H9 (cell line): ENCODE measurements around the gene ADGRG2. TPM values are rescaled to one million over a fixed set of nuclear protein-coding genes. Genes with fewer than 3 reads are reported as not detected.

Source experiments
- DNase-seq: peaks from one replicate; pipeline ENCODE4 v3.0.0-alpha.2; 2017
- H2AFZ ChIP-seq: one replicate; pipeline ENCODE4 v1.6.1; 2013; ENCODE audit warnings: mild to moderate bottlenecking, low read length, control low read depth, moderate library complexity
- H2AK5ac ChIP-seq: 2 replicates; pipeline ENCODE4 v1.6.1; 2013; ENCODE audit warnings: low read length, control low read depth, mixed read lengths; ENCODE audit not compliant: insufficient read length
- H2BK120ac ChIP-seq: one replicate; pipeline ENCODE4 v1.6.1; 2013; ENCODE audit warnings: low read depth, mild to moderate bottlenecking, low read length, control low read depth, inconsistent platforms; ENCODE audit not compliant: poor library complexity, severe bottlenecking
- H2BK12ac ChIP-seq: 2 replicates; pipeline ENCODE4 v1.6.1; 2013; ENCODE audit warnings: low read length, control low read depth, mixed read lengths, low read depth; ENCODE audit not compliant: insufficient read length
- H2BK15ac ChIP-seq: 2 replicates; pipeline ENCODE4 v1.6.1; 2013; ENCODE audit warnings: low read depth, low read length, control low read depth
- H2BK20ac ChIP-seq: one replicate; pipeline ENCODE4 v1.6.1; 2013; ENCODE audit warnings: low read depth, mild to moderate bottlenecking, low read length, control low read depth, inconsistent platforms; ENCODE audit not compliant: poor library complexity, severe bottlenecking
- H2BK5ac ChIP-seq: 2 replicates; pipeline ENCODE4 v1.6.1; 2013; ENCODE audit warnings: low read length, control low read depth, mixed read lengths; ENCODE audit not compliant: insufficient read length
- H3K14ac ChIP-seq: 2 replicates; pipeline ENCODE4 v1.6.1; 2013; ENCODE audit warnings: low read length, control low read depth; ENCODE audit not compliant: insufficient read depth
- H3K18ac ChIP-seq: 2 replicates; pipeline ENCODE4 v1.6.1; 2013; ENCODE audit warnings: low read depth, mild to moderate bottlenecking, mixed read lengths, low read length, control low read depth; ENCODE audit not compliant: insufficient read length
- H3K23ac ChIP-seq: 2 replicates; pipeline ENCODE4 v1.6.1; 2013; ENCODE audit warnings: low read length, control low read depth, mixed read lengths, low read depth; ENCODE audit not compliant: insufficient read length
- H3K23me2 ChIP-seq: 2 replicates; pipeline ENCODE4 v1.6.1; 2013; ENCODE audit warnings: low read depth, mild to moderate bottlenecking, mixed read lengths, low read length, control low read depth; ENCODE audit not compliant: insufficient read length, poor library complexity, severe bottlenecking
- H3K27ac ChIP-seq: 2 replicates; pipeline ENCODE4 v1.5.1; 2013; ENCODE audit warnings: low read length, control low read depth, mixed read lengths, low read depth; ENCODE audit not compliant: insufficient read length
- H3K27me3 ChIP-seq: 2 replicates; pipeline ENCODE4 v1.6.1; 2013; ENCODE audit warnings: low read length, control low read depth, inconsistent platforms; ENCODE audit not compliant: insufficient read depth
- H3K4ac ChIP-seq: 2 replicates; pipeline ENCODE4 v1.6.1; 2013; ENCODE audit warnings: low read depth, mild to moderate bottlenecking, control low read depth, inconsistent platforms, low read length, moderate library complexity
- H3K4me1 ChIP-seq: 2 replicates; pipeline ENCODE4 v1.6.1; 2013; ENCODE audit warnings: low read length, control low read depth, inconsistent platforms; ENCODE audit not compliant: insufficient read depth
- H3K4me2 ChIP-seq: 2 replicates; pipeline ENCODE4 v1.6.1; 2013; ENCODE audit warnings: low read length, control low read depth, mixed read lengths; ENCODE audit not compliant: insufficient read length, insufficient read depth
- H3K56ac ChIP-seq: 2 replicates; pipeline ENCODE4 v1.6.1; 2013; ENCODE audit warnings: low read depth, mild to moderate bottlenecking, mixed read lengths, low read length, control low read depth; ENCODE audit not compliant: insufficient read length
- H3K79me1 ChIP-seq: 2 replicates; pipeline ENCODE4 v1.6.1; 2013; ENCODE audit warnings: low read depth, mild to moderate bottlenecking, moderate library complexity, low read length, control low read depth, inconsistent platforms; ENCODE audit not compliant: insufficient read depth, poor library complexity, severe bottlenecking
- H3K79me2 ChIP-seq: 2 replicates; pipeline ENCODE4 v1.6.1; 2013; ENCODE audit warnings: low read length, control low read depth, inconsistent platforms; ENCODE audit not compliant: insufficient read depth
- H3K9ac ChIP-seq: 2 replicates; pipeline ENCODE4 v1.6.1; 2013; ENCODE audit warnings: low read length, control low read depth, mixed read lengths; ENCODE audit not compliant: insufficient read length; ENCODE audit errors: extremely low read depth
- H3K9me3 ChIP-seq: one replicate; pipeline ENCODE4 v1.6.1; 2013; ENCODE audit warnings: low read depth, low read length, inconsistent platforms; ENCODE audit not compliant: control insufficient read depth
- H3T11ph ChIP-seq: one replicate; pipeline ENCODE4 v1.6.1; 2013; ENCODE audit warnings: mild to moderate bottlenecking, low read length, control low read depth, inconsistent platforms
- H4K20me1 ChIP-seq: one replicate; pipeline ENCODE4 v1.6.1; 2013; ENCODE audit not compliant: control insufficient read depth, insufficient read length, insufficient read depth
- H4K5ac ChIP-seq: 2 replicates; pipeline ENCODE4 v1.6.1; 2013; ENCODE audit warnings: low read depth, mild to moderate bottlenecking, mixed read lengths, low read length, control low read depth; ENCODE audit not compliant: insufficient read length
- H4K8ac ChIP-seq: replicated peaks from 2 replicates; pipeline ENCODE4 v1.6.1; 2013; ENCODE audit warnings: low read length, control low read depth, mixed read lengths, low read depth; ENCODE audit not compliant: insufficient read length
- H4K91ac ChIP-seq: 2 replicates; pipeline ENCODE4 v1.6.1; 2013; ENCODE audit warnings: low read depth, mild to moderate bottlenecking, moderate library complexity, mixed read lengths, low read length, control low read depth; ENCODE audit not compliant: insufficient read length
- H3K27ac Mint-ChIP-seq, 3 experiments: 2 replicates in 2 of 3; 3 replicates in 1 of 3; pipeline ENCODE4 v1.8.0; 2020 to 2021; ENCODE audit warnings: mixed read lengths in 3 of 3, mild to moderate bottlenecking in 1 of 3, moderate library complexity in 1 of 3
- H3K27me3 Mint-ChIP-seq: 2 replicates; pipeline ENCODE4 v1.8.0; 2021; ENCODE audit warnings: low read depth, mild to moderate bottlenecking, moderate library complexity, mixed read lengths
- H3K36me3 Mint-ChIP-seq, 3 experiments: 2 replicates in 2 of 3; 3 replicates in 1 of 3; pipeline ENCODE4 v1.8.0; 2020 to 2021; ENCODE audit warnings: low read depth in 3 of 3, mixed read lengths in 3 of 3; ENCODE audit not compliant: insufficient read depth in 1 of 3
- H3K4me1 Mint-ChIP-seq, 2 experiments: 2 replicates each; pipeline ENCODE4 v1.8.0; 2020; ENCODE audit warnings: mixed read lengths in 2 of 2
- H3K4me3 Mint-ChIP-seq, 2 experiments: 2 replicates in 1 of 2; 3 replicates in 1 of 2; pipeline ENCODE4 v1.8.0; 2020 to 2021; ENCODE audit warnings: mild to moderate bottlenecking in 2 of 2, mixed read lengths in 2 of 2, moderate library complexity in 1 of 2
- H3K9me3 Mint-ChIP-seq, 2 experiments: 2 replicates in 1 of 2; 3 replicates in 1 of 2; pipeline ENCODE4 v1.8.0; 2020; ENCODE audit warnings: mild to moderate bottlenecking in 2 of 2, mixed read lengths in 2 of 2, moderate library complexity in 1 of 2
- CTCF ChIP-seq: fragments of 200-600 bp; sonication (generic); conservative IDR thresholded peaks from 3 replicates; pipeline ENCODE4 v1.8.0; 2021; ENCODE audit warnings: antibody characterized with exemption, mild to moderate bottlenecking
- WGBS: extraction: QIAGEN DNeasy Blood & Tissue Kit; methylation state at CpG from one replicate; pipeline ENCODE4 v1.1.7; 2013; ENCODE audit warnings: missing lambda C conversion rate, low lambda C conversion rate, mixed read lengths; ENCODE audit not compliant: insufficient read length; ENCODE audit errors: extremely low coverage; 5-methylcytosine and 5-hydroxymethylcytosine counted together
- total RNA-seq: library from RNA; stranded (reverse); gene quantifications from 2 replicates; pipeline ENCODE4 v1.2.1, GENCODE V29; 2021

The ADGRG2 gene
- total RNA-seq, 1 experiment from 2014 or later: 6.8 TPM

- no peak overlapping the region for H2AK5ac ChIP-seq
- no peak overlapping the region for H3K56ac ChIP-seq
- H3K4me2 ChIP-seq: no peak overlapping the region
- no peaks in the 10 kb centered on the region for H3K79me2 ChIP-seq
- H3K27ac ChIP-seq: no peak overlapping the region
- H3K27me3 ChIP-seq: no peaks in the 10 kb centered on the region; the same call in 1 of the 2 replicates
- H3K23me2 ChIP-seq: no peaks in the 10 kb centered on the region
- H3K14ac ChIP-seq: no peak overlapping the region
- H3T11ph ChIP-seq: no peak overlapping the region
- peaks cover 5 to 11% (median 7%) of the 10 kb centered on the region in 3 experiments for H3K36me3 Mint-ChIP-seq
- H3K27ac Mint-ChIP-seq: no peak overlapping the region
- no peak for DNase-seq
- no peak overlapping the region for H3K18ac ChIP-seq
- H2AFZ ChIP-seq: no peak overlapping the region
- no peak overlapping the region for H2BK12ac ChIP-seq
- no peak overlapping the region for H3K4ac ChIP-seq
- WGBS: no CpG with 5 or more reads among the region's 6 CpGs
- H3K4me3 Mint-ChIP-seq: no peak overlapping the region
- H2BK5ac ChIP-seq: no peak overlapping the region
- H2BK15ac ChIP-seq: no peak overlapping the region
- H2BK120ac ChIP-seq: no peak overlapping the region
- no peak overlapping the region for H4K5ac ChIP-seq
- H4K91ac ChIP-seq: no peak overlapping the region
- no peak overlapping the region for H3K9ac ChIP-seq
- H3K9me3 ChIP-seq: no peaks in the 10 kb centered on the region
- peaks cover 60 to 63% of the 10 kb centered on the region in 2 experiments for H3K9me3 Mint-ChIP-seq
- H4K8ac ChIP-seq: no peak overlapping the region
- H3K27me3 Mint-ChIP-seq: no peaks in the 10 kb centered on the region
- H2BK20ac ChIP-seq: no peak overlapping the region
- H3K23ac ChIP-seq: no peak overlapping the region
- no peaks in the 10 kb centered on the region for H3K4me1 ChIP-seq
- H4K20me1 ChIP-seq: no peaks in the 10 kb centered on the region
- no peaks in the 10 kb centered on the region for H3K79me1 ChIP-seq
- no peaks in the 10 kb centered on the region for H3K4me1 Mint-ChIP-seq
- no peak for TF ChIP-seq CTCF
Observed at GRCh38 chrX:19059067-19059466, 63.2 kb downstream of the ADGRG2 start.
